Keratinocyte (primary cell): ENCODE results near the gene PAK3. TPM values are rescaled to one million over a fixed set of nuclear protein-coding genes. Genes with fewer than 3 reads are reported as not detected.

Experiments used
- DNase-seq: peaks from one replicate; pipeline ENCODE4 v3.0.0-alpha.2; 2011; ENCODE audit warnings: low read depth, missing footprints, low spot score
- FAIRE-seq: peaks from 2 replicates; lab custom pipeline; 2011; peaks lifted over from hg19 to GRCh38; lab: Jason Lieb, UNC
- H2AFZ ChIP-seq: 2 replicates; pipeline ENCODE4 v1.6.0; 2012; ENCODE audit warnings: low read length, control low read depth, inconsistent platforms; ENCODE audit not compliant: control insufficient read depth
- H3K27ac ChIP-seq: 2 replicates; pipeline ENCODE4 v1.5.1; 2011; ENCODE audit warnings: low read length; ENCODE audit not compliant: control insufficient read depth, insufficient read depth
- H3K27me3 ChIP-seq: 3 replicates; pipeline ENCODE4 v1.6.0; 2011; ENCODE audit warnings: low read length; ENCODE audit not compliant: control insufficient read depth, insufficient read depth; ENCODE audit errors: extremely low read depth
- H3K36me3 ChIP-seq, 2 experiments: 2 replicates in 1 of 2; 3 replicates in 1 of 2; pipeline ENCODE4 v1.5.1; 2011; ENCODE audit warnings: low read length in 2 of 2, mild to moderate bottlenecking in 1 of 2; ENCODE audit not compliant: control insufficient read depth in 2 of 2, insufficient read depth in 2 of 2; ENCODE audit errors: extremely low read depth in 1 of 2
- H3K4me1 ChIP-seq: 3 replicates; pipeline ENCODE4 v1.5.1; 2011; ENCODE audit warnings: low read length; ENCODE audit not compliant: control insufficient read depth, insufficient read depth; ENCODE audit errors: extremely low read depth
- H3K4me2 ChIP-seq: 3 replicates; pipeline ENCODE4 v1.6.0; 2011; ENCODE audit warnings: low read depth, low read length; ENCODE audit not compliant: control insufficient read depth, insufficient read depth; ENCODE audit errors: extremely low read depth
- H3K4me3 ChIP-seq, 3 experiments: fragments of 200-600 bp in 1 of 3; sonication (generic) in 1 of 3; 2 replicates in 2 of 3; 3 replicates in 1 of 3; pipeline ENCODE4 v1.5.1; 2011 to 2016; ENCODE audit warnings: low read length in 3 of 3, mild to moderate bottlenecking in 3 of 3, control low read depth in 2 of 3, inconsistent platforms in 1 of 3, low read depth in 1 of 3, mixed read lengths in 1 of 3, mixed run types in 1 of 3, moderate library complexity in 1 of 3; ENCODE audit not compliant: control insufficient read depth in 2 of 3, insufficient read depth in 2 of 3; ENCODE audit errors: extremely low read depth in 1 of 3
- H3K79me2 ChIP-seq: 2 replicates; pipeline ENCODE4 v1.6.0; 2012; ENCODE audit warnings: low read length; ENCODE audit not compliant: control insufficient read depth, insufficient read depth
- H3K9ac ChIP-seq: 3 replicates; pipeline ENCODE4 v1.6.0; 2011; ENCODE audit warnings: low read length; ENCODE audit not compliant: control insufficient read depth, insufficient read depth; ENCODE audit errors: extremely low read depth
- H3K9me1 ChIP-seq: 3 replicates; pipeline ENCODE4 v1.6.0; 2011; ENCODE audit warnings: low read length; ENCODE audit not compliant: control insufficient read depth, insufficient read depth; ENCODE audit errors: extremely low read depth
- H3K9me3 ChIP-seq: 2 replicates; pipeline ENCODE4 v1.5.1; 2012; ENCODE audit warnings: low read depth, low read length; ENCODE audit not compliant: control insufficient read depth
- H4K20me1 ChIP-seq: 3 replicates; pipeline ENCODE4 v1.6.0; 2011; ENCODE audit warnings: low read length; ENCODE audit not compliant: control insufficient read depth, insufficient read depth; ENCODE audit errors: extremely low read depth
- EZH2 ChIP-seq: IDR thresholded peaks from one replicate; pipeline ENCODE4 v1.6.1; 2012; ENCODE audit warnings: inconsistent platforms, mild to moderate bottlenecking, low read length, moderate library complexity
- dilution Hi-C: fragments of 300-500 bp; cut with MboI; formaldehyde crosslinking; loops from one replicate; pipeline ENCODE4 v1.7.0; 2020; ENCODE audit warnings: low sequenced_read_pairs; ENCODE audit not compliant: extremely low pct_ligation_motif_present
- polyA plus RNA-seq, 5 experiments: library from polyadenylated mRNA; depleted of rRNA in 3 of 5; stranded (reverse) in 3 of 5; stranded (forward) in 1 of 5; unstranded in 1 of 5; fragments of >200 nt; gene quantifications; 1 replicate in 1 of 5; 2 replicates in 3 of 5; 3 replicates in 1 of 5; pipeline versions ENCODE4 v1.2.1 to v1.2.3, GENCODE V29; 2011 to 2012; ENCODE audit warnings: missing spikeins in 2 of 5, low read depth in 1 of 5, low replicate concordance in 1 of 5
- TF ChIP-seq, protein P1 (sequence below), 3 experiments: IDR thresholded peaks in 1 of 3; conservative IDR thresholded peaks in 1 of 3; optimal IDR thresholded peaks in 1 of 3; 2 replicates in 2 of 3; 3 replicates in 1 of 3; pipeline versions ENCODE3 to v1.5.1; 2011; ENCODE audit warnings: low read length in 3 of 3, mild to moderate bottlenecking in 3 of 3, moderate library complexity in 2 of 3, control low read depth in 1 of 3, inconsistent platforms in 1 of 3; ENCODE audit not compliant: insufficient read depth in 2 of 3; ENCODE audit errors: extremely low read depth in 1 of 3

PAK3 gene
- polyA plus RNA-seq, 1 donor (not counting 4 experiments of a cell fraction or from before 2014, with no cell fraction given), result 0.34 TPM

DNA sequence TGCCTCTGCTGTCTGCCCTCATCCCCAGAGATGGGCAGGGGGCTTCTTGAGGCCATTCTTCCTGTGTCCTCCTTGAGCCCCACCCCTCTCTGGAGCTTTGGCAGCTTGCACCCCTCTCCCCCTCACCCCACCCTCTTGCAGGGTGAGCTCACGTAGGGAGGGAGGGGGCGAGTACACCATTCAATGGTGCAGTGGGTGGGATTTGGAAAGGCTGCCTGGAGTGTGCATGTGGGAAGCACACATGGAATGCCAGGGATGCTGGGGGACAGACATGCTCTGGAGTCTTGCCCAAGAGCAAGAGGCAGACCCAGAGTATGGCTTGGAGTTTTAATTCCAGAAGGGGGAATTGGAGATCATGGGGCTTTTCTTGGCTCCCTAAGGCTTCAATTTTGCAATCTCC lies 5.6 kb downstream of the PAK3 start:
- Histone ChIP-seq H3K9me1 (no peaks in the 10 kb centered on the region), H3K4me2 (no peak overlapping the region), H3K4me1 (no peaks in the 10 kb centered on the region), H3K27me3 (peaks cover 4% of the 10 kb centered on the region), H3K27ac (no peak overlapping the region), H3K79me2 (no peaks in the 10 kb centered on the region), H4K20me1 (peaks cover 2% of the 10 kb centered on the region), H3K4me3 (no peak overlapping the region), H3K9me3 (no peaks in the 10 kb centered on the region), H3K36me3 (no peaks in the 10 kb centered on the region), H3K9ac (no peak overlapping the region), H2AFZ (no peak overlapping the region)
- FAIRE-seq, result no peak
- DNase-seq, result no peak
- dilution Hi-C loops, result no loop called here
- TF ChIP-seq, protein P1, sequence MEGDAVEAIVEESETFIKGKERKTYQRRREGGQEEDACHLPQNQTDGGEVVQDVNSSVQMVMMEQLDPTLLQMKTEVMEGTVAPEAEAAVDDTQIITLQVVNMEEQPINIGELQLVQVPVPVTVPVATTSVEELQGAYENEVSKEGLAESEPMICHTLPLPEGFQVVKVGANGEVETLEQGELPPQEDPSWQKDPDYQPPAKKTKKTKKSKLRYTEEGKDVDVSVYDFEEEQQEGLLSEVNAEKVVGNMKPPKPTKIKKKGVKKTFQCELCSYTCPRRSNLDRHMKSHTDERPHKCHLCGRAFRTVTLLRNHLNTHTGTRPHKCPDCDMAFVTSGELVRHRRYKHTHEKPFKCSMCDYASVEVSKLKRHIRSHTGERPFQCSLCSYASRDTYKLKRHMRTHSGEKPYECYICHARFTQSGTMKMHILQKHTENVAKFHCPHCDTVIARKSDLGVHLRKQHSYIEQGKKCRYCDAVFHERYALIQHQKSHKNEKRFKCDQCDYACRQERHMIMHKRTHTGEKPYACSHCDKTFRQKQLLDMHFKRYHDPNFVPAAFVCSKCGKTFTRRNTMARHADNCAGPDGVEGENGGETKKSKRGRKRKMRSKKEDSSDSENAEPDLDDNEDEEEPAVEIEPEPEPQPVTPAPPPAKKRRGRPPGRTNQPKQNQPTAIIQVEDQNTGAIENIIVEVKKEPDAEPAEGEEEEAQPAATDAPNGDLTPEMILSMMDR (optimal IDR thresholded peaks at IDR 0.05 in 1 of 3, IDR thresholded peaks at IDR 0.05 in 1 of 3, conservative IDR thresholded peaks at IDR 0.05 in 1 of 3; ENCODE audit: extremely low read depth in 1 of 3, insufficient read depth in 2 of 3, low read length in 3 of 3), result no peak
- no peak for TF ChIP-seq EZH2

DNA sequence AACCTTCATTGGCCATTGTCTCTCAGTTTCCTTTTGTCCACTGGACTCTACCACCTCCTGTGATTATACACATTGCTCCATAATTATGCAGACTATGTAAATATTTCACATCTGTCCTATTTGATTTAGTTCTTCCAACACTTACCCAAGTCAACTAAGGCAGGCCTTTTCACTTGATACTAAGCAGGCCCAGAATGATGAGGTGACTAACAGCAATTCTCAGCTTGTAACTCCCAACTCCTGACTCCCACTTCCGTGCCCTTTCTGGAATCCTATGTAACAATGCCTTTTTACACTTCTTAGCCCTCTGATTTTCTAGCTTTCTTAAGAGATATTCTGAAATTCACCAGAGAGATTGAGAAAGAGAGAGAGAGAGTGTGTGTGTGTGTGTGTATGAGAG lies 6.6 kb downstream of the PAK3 start:
- no peak for TF ChIP-seq EZH2
- TF ChIP-seq, protein P1 (optimal IDR thresholded peaks at IDR 0.05 in 1 of 3, IDR thresholded peaks at IDR 0.05 in 1 of 3, conservative IDR thresholded peaks at IDR 0.05 in 1 of 3; ENCODE audit: extremely low read depth in 1 of 3, insufficient read depth in 2 of 3, low read length in 3 of 3), result no peak
- Histone ChIP-seq H3K27me3 (peaks cover 4% of the 10 kb centered on the region), H3K4me1 (no peaks in the 10 kb centered on the region), H3K36me3 (no peaks in the 10 kb centered on the region), H3K9me3 (no peaks in the 10 kb centered on the region), H2AFZ (no peak overlapping the region), H3K9me1 (no peaks in the 10 kb centered on the region), H4K20me1 (peaks cover 2% of the 10 kb centered on the region), H3K4me3 (no peak overlapping the region), H3K4me2 (no peak overlapping the region), H3K9ac (no peak overlapping the region), H3K27ac (no peak overlapping the region), H3K79me2 (no peaks in the 10 kb centered on the region)
- DNase-seq (no peak), FAIRE-seq (no peak)
- dilution Hi-C loops, result no loop called here
